Coronary artery (tissue), 2 donors: ENCODE data around the gene CAPN10.

Experiments
- DNase-seq: peaks from one replicate; pipeline ENCODE4 v3.0.0-alpha.2; 2017; ENCODE audit warnings: low spot score
- H3K27ac ChIP-seq, 2 donors: fragments of 200-600 bp; sonication (generic); one replicate each; pipeline ENCODE4 v1.5.1; 2016 to 2019
- H3K4me3 ChIP-seq: fragments of 200-600 bp; sonication (generic); 2 replicates; pipeline ENCODE4 v1.5.1; 2016; ENCODE audit warnings: mild to moderate bottlenecking, moderate library complexity
- CTCF ChIP-seq: fragments of 200-600 bp; sonication (generic); IDR thresholded peaks from one replicate; pipeline ENCODE4 v1.5.1; 2019; ENCODE audit warnings: antibody characterized with exemption

The CAPN10 gene

GRCh38 chr2:240573516-240574385, 12.8 kb upstream of the CAPN10 start:
- H3K27ac ChIP-seq, result no peak overlapping the region

GRCh38 chr2:240574386-240575100, 12.0 kb upstream of the CAPN10 start:
- TF ChIP-seq CTCF, result no peak
- no peak for DNase-seq
- H3K27ac ChIP-seq, result no peak overlapping the region

More at GRCh38 chr2:240573516-240574385, 12.8 kb upstream of the CAPN10 start:
- DNase-seq, result no peak
- H3K4me3 ChIP-seq, result no peak overlapping the region
- TF ChIP-seq CTCF, result no peak

GRCh38 chr2:240575101-240575965, 11.2 kb upstream of the CAPN10 start:
- TF ChIP-seq CTCF, result no peak
- no peak for DNase-seq
- Histone ChIP-seq H3K4me3 (no peak overlapping the region), H3K27ac (no peak overlapping the region)

More at GRCh38 chr2:240574386-240575100, 12.0 kb upstream of the CAPN10 start:
- no peak overlapping the region for H3K4me3 ChIP-seq

GRCh38 chr2:240576036-240576435, 10.5 kb upstream of the CAPN10 start:
- H3K4me3 ChIP-seq, result no peak overlapping the region
- TF ChIP-seq CTCF, result no peak
- no peak overlapping the region for H3K27ac ChIP-seq
- no peak for DNase-seq

GRCh38 chr2:240576436-240577205, 9.9 kb upstream of the CAPN10 start:
- TF ChIP-seq CTCF, result no peak
- no peak for DNase-seq
- Histone ChIP-seq H3K4me3 (no peak overlapping the region), H3K27ac (no peak overlapping the region)
